Epithelial cell of prostate (primary cell): ENCODE results near the gene FOXS1.

Experiments used
- DNase-seq: peaks from one replicate; pipeline ENCODE4 v3.0.0-alpha.2; 2011; ENCODE audit warnings: low read depth, low spot score
- H3K27ac ChIP-seq: fragments of 450-650 bp; 2 replicates; pipeline ENCODE4 v1.5.1; 2017; ENCODE audit warnings: mild to moderate bottlenecking

Gene FOXS1

DNA sequence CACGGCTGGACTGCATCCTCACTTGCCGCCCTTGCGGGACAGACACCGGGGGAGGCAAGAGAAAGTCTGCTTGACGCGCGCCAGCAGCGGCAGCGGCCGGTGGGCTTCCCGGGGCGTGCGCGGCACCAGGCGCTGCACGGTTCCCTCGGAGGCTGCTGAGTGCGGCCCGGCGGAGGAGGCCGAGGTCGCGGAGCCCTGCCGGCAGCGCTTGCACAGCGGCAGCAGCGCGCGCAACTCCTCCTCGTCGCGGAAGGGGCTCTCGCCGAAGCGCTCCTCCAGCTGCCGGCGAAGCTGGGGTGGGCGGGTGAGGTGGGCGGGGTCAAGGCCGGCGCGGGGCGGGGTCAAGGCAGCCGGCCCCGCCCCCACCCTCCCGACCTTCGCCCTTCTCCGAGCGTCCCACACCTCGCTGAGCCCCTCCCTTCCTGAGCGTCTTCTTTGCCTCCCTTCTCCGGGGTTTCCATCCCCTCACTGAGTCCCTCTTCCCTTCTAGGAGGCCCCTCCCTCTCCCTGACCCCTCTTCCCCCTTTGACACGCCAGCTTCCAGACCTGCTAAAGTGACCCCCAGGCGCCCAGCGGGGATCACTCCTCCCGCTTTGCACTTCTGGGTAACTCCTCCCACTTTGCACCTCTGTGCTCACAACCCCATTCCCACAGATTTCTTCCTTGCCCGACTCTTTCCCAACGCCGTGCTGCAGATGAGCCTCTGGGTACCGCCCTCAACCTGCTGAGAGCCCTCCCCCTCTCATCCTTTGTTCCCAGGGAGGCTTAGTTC lies 16.2 kb upstream of the FOXS1 start:
- H3K27ac ChIP-seq, result no peak overlapping the region
- no peak for DNase-seq

DNA sequence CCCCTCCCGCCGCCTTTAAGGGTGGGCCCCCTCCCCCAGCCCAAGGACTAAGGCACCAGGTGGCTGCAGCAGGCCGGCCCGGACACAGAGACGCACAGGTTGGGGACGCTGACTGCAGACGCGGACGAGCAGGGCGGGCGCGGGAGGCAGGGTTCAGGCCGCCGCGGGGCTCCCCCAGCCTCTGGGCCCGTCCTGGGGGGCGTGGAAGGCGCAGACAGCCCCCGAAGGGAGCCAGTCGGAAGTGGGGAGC lies 15.7 kb upstream of the FOXS1 start:
- no peak for DNase-seq
- no peak overlapping the region for H3K27ac ChIP-seq

DNA sequence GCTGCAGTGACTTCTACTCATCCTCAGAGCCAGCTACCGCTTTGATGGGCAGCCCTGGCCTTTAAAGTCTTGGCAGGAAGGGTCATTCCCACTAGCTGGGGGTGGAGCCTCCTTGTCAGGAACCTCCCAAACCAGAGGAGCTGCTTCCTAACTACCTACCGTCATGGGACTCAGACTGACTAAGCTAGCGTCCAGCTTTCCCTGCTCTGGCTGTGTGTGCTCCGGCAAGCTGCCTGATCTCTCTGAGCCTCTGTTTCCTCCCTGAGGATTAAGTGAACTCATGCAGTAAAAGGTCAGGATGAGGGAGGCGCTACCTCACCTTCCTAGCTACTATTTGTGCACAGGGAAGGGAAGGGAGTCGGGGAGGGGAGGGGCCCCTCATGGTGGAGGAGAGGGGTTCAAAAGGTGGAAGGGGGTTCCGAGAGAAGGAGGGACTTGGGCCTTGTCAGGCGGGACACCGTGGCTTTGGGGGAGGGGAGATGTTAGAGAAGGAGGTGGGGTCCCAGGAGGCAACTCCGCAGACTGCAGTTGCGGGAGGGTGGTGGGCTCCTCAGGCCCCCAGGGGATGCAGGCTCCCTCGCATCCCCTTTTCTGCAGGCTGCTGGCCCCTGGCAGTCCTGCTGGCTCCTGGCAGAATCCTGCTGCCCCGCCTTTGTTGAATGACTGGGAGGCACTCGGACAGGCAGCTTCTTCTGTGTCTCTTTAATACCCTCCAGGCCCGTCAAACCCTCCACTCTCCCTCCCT lies 15.2 kb upstream of the FOXS1 start:
- peak; percentile 37 for DNase-seq
- no peak overlapping the region for H3K27ac ChIP-seq

DNA sequence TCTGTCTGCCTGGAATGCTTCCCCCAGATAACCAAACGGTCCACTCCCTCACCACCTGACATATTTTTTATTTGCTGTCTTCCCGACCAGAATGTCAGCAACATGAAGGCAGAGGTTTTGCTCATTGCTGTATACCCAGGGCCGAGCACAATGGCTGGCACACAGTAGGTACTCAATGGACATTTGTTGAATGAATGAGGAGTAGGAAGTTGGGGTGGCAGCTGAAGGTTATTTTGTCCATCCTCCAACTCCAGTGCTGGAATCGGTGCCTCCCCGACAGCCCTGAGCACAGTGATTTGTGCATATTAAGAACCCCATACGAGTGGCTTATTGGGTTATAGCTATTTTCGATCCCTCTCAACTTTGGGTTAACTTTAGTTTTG lies 14.6 kb upstream of the FOXS1 start:
- no peak for DNase-seq
- no peak overlapping the region for H3K27ac ChIP-seq

DNA sequence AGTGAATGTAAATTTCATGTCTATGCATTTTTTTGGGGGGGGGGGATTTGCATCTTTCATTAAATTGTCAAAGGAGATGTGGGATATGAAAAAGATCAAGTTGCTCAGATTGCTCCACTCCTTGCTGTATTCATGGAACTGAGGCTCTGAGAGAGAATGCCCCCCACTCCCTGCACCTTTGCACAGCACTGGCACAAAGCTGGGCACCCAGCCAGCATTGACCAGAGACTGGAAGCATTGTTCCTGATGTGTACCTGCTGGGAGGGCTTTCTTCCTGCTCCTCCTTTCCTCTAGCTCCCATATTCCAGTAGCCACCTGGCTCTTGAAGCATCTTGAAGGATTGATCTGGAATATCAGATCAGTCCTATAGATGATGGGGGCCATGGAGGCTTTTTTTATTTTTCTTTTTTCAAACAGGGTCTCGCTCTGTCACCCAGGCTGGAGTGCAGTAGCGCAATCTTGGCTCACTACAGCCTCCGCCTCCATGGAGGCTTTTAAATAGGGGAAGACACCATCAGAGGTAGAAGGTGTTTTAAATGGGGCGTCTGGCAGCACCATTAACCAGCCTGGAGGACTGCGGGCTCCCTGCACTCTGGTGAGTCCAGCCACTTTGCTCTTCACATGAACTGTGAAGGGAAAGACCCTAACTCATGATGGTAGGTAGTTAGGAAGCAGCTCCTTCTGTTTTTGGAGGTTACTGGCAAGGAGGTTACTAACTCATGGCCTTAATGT lies 14.0 kb upstream of the FOXS1 start:
- H3K27ac ChIP-seq, result no peak overlapping the region
- no peak for DNase-seq

DNA sequence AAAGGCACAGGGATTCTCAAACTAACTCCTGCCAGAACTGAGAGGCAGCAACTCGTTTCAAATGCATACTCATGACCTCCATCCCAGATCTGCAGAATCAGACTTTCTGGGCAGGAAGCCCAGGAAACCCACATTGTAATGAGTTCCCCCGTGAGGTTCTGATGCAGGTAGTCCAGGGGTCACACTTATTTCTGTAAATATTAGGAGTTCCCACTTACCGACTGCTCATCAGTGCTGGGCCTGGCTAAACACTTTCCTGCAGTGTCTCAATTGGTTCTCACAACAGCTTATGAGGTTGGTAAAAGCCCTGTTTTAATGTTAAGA lies 13.3 kb upstream of the FOXS1 start:
- DNase-seq, result no peak
- no peak overlapping the region for H3K27ac ChIP-seq

DNA sequence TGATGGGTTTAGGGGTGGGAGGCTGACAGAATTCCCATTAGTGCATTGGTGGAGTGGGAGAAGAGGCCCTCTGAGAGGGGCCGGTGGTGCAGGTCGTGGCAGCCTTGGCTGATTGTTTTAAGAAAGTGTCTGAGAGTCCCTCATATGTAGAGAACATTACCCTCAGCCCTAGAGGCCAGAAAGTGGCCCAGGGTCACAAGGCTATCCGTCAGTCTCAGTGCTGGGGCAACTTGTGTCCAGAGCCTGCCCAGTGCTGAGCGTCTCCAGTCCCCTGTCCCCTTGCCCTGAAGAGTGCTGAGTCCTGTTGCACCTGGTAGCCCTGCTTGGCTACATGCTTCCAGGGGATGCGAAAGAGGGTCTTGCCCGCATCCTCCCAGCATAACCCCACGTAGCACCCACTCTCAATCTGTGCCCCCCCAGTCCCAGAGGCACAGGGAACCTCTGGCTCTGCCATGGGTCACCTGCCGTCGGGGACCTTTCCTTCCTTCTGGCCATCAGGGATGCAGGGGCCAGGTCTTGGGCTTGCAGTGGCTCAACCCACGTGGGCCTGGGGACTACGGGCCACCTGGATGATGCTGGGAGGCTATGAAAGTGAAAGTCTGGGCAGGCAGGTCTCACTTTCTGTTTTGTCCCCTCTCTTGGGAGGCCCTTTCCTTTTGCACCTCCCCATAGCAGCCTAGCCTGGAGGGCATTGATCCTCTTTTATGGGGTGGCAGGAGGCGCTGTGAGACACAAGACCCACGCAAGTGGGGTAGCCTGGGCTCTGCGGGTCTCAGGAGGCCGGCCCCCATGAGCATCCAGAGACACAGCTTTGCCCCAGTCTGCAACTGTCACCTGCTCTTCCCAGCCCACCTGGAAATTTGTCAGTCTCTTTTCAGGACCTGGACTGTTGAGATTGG lies 12.7 kb upstream of the FOXS1 start:
- DNase-seq, result no peak
- no peak overlapping the region for H3K27ac ChIP-seq

DNA sequence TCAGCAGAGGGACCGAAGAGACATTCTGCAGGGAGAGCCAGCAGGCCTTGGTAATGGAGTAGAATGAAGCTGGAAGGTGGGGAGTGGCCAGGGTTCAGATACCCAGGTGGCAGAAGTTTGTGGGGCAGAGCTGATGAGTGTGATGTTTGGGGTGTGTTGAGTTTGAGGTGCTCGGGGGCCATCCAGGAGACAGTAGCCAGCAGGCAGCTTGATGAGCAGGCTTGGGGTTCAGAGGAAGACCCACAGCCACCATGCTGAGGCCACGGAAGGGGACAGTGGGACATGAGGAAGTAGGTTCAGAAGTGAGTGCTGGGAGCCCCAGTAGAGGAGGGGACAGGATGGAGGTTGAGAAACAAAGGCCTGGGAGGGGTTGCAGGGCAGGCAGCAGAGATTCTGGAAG lies 11.1 kb upstream of the FOXS1 start:
- no peak for DNase-seq
- H3K27ac ChIP-seq, result no peak overlapping the region

DNA sequence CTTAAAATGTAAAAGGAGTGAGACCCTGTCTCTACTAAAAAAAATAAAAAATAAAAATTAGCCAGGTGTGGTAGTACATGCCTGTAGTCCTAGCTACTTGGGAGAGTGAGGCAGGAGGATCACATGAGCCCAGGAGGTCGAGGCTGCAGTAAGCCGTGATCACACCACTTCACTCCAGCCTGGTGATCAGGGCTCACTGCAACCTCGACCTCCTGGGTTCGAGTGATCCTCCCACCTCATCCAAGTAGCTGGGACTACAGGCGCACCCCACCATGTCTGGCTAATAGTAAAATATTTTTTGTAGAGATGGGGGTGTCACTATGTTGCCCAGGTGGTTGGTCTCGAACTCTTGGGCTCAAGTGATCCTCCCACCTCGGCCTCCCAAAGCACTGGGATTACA lies 8.1 kb upstream of the FOXS1 start:
- no peak overlapping the region for H3K27ac ChIP-seq
- DNase-seq, result no peak

DNA sequence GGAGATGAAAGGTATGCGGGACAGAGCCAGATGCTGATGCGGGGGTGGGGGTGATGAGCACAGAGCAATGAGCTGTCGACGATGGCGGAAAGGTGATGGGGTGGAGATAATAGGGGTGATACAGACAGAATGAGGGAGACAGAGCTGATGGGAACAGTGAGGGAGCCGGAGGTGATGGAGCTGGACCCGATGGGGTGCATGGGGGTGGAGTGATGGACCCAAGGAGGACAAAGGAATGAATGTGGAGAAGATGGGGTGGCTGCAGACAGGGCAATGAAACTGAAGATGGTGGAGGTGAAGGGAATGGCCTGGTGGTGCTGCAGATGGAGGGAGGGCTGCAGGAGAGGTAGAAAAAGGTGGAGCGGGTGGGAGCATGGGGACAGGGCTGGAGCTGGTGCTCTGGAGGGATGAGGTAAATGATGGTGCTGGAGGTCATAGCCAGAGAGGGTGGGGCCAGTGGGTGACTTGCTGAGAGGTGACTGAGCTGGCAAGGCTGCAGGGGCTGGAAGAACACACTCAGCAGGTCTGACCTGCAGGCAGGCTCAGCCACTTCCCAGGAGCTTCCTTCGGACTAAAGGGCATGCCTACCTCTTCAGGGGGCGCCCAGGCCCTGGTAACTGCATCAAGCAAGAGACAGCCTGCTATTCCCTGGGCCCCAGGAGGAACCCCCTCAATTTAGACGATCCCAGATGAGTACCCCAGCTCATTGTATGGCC lies 6.0 kb upstream of the FOXS1 start:
- DNase-seq, result no peak
- no peak overlapping the region for H3K27ac ChIP-seq

DNA sequence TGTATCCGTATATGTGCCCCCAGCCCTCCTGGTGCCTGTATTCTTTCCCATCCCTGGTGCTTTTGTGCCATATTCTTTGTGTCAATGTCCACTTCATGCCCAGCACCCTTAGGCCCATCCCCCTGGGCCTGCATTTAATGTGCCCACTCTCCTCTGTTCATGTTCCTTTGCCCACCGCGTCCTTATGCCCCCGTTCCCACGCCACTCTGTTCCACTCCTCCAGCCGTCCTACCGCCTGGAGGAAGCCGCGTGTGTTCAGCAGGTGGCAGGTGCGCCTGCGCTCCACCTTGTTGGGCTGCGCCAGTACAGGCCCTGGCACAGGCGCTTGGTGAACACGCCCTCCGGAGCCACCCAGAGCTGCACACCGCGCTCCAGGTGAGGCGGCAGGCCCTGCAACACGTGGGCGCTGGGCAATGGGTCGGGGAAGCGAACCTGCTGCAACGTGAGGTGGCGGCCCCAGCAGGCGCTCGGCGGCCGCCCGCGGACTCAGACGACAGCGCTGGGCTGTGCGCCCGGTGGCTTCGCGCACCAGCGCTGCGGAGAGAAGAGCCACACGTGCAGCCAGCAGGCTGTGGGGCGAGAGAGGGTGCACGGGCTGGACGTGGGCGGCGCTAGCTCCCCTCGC lies 4.0 kb upstream of the FOXS1 start:
- peak; percentile 41 for DNase-seq
- no peak overlapping the region for H3K27ac ChIP-seq

DNA sequence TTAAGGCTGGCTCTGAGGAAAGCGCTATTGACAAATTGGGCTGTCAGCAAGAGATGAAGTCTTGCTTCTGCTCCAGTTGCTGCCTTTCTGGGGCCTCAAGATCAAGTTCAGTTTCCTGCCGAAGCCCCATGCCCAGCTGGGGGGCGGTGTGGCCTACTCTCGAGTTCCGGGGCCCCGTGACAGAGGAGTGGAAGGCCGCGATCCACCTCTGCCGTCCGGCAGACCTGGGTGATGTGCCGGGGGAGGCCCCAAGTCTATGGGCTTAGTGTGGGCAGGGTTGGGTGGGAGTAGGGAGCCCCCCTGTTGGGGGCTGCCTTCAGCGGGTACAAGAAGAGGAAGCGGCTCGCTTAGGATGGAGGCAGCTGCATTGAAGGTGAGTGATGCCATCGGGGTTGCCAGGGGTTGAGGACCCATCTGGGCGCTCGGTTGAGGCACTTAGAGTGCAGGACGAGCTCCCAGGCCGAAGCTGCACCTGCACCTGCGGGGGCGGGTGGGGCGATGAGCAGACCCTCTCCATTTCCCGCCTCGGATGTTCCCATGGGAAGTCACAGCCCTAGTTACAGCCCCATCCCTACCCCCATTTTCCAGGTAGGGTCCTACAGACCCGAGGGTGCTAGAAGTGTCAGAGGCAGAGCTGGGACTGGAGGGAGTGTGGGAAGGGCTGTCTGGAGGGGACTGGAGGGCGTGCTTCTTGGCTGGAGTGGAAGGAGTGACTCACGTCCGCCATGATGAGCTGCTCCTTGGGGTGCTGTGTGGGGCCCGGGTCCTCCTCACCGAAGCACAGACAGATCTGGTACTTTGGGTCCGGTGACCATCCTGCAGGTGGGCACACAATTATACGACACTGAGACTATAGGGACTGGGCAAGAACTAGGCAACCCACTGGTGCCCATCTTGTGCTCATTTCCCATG lies 2.9 kb upstream of the FOXS1 start:
- DNase-seq, result no peak
- H3K27ac ChIP-seq, result no peak overlapping the region

DNA sequence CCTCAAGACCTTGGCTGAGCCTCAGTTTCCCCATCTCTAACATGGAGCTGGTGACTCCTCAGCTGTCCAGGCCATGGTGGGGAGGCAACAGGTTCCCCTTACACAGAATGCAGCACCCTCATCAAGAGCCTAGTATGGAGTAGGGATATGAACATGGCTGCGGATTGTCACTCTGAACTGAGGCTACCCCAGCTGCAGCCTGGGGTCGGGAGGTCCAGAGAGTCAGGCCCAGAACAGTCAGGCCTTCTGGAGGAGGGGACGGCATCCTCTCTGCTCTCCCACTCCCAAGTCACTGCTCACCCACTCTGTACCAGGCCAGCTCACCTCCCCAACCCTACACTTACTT lies 1.4 kb upstream of the FOXS1 start:
- no peak for DNase-seq
- H3K27ac ChIP-seq, result no peak overlapping the region

DNA sequence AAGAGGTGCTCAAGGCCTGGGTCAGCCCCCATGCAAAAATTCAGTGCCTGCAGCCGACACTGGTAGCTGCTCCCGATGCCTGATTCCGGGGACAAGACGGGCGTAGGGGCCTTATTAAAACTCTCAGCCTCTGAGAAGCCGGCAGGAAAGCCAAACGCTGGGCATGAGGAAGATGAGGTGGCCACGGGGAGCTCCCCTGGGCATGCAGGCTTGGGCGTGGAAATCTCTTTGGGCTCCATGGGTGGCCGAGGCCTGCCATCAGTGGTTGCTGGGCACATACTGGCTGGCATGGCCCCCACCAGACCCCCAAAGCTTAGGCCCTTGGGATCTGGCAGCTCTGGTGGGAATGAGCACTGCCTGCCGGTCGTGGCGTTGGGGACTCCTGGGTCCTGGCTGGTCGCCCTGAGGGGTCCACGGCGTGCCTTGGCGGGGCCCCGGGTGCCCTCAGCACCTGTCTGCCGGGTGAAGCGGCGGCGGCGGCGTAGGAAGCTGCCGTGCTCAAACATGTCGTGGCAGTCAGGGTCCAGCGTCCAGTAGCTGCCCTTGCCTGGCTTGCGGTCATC lies 586 bp downstream of the FOXS1 start:
- no peak overlapping the region for H3K27ac ChIP-seq
- no peak for DNase-seq

DNA sequence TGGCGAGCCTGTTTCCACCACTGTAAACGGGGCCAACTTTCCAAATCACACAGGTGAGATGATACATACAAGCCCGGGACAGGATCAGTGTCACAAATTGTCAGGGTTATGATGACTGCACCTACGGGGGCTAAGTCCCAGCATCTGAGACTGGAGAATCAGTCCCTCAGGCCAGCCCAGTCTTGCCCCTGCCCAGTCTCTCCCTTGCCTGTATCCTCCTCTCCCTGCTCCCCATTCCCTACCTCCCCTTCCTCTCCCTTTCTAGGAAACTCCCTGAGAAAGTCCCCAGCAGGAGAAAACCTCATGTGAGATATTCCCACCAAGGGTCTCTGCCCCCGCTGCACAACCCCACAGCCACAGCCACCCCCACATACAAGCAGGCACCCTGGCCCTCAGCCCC lies 1.5 kb downstream of the FOXS1 start:
- DNase-seq, result no peak
- no peak overlapping the region for H3K27ac ChIP-seq

DNA sequence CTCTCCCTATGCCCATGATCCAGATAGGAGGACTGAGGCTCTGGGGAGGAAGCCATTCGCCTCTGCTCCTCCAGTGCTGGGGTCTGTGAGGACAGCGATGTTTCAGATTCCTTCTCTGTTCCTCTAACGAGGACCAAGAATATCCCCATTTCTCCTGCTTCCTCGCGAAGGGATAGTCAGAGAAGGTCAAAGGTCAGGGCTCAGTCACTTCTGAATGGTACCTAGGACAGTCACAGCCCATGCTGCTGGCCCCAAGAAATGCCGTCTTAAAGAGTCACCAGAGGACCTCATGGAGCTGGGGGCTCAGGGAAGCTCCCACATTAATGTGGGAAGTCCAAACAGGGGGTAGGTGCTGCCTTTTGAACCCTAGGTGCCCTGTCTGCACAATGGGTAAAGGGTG lies 2.1 kb downstream of the FOXS1 start:
- no peak for DNase-seq
- H3K27ac ChIP-seq, result no peak overlapping the region

DNA sequence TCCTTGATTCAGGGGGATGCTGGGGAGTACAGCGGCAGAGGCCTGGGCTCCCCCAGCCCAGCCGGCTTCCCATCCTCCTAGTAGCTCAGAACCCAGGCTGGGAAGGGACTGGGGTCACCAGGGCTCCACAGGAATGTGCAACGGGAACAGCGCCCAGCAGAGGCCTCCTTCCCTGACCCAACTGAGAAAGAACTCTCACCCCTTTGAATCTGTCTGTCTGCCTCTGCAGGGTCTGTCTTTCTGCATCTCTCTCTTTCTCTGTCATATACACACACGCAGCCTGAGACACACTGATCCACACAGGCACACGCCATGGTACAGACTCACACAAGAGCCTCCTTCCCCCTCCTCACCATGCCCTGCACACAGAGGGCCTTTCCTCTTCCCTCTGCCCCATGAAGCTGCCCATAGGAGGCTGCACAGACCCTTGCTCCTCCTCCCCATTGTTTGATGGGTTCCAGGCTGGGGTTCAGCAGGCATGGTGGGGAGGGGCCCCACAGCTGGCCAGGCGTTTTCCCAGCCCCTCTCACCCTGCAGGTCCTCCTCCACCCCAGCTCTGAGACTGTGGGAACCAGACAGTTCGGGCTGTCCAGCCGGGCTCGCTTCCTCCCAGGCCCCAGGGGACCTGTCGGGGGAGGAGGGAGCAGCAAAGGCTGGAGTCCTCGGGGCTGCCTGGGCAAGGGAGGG lies 2.8 kb downstream of the FOXS1 start:
- H3K27ac ChIP-seq, result no peak overlapping the region
- no peak for DNase-seq

DNA sequence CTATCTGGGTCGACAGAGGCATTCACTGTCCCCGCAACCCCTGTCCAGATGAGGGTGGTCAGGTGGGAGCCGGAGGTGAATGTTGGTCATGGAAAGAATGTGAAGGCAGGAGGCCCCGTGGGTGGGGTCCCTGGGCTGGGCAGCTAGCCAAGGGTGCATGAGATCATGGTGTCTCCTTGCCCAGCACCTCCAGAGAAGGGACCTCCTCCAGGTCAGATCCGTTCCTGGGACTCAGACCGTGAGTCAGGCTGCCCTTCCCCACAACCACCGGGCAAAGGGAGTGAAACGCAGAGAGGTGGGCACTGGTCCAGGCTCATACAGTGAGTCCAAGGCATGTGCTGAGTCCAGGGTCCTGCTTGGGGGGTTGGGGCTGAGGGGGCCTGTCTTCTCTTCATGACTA lies 3.5 kb downstream of the FOXS1 start:
- no peak for DNase-seq
- H3K27ac ChIP-seq, result no peak overlapping the region
